Measurements from ENCODE around the gene TM4SF20.

TM4SF20 gene

GRCh38 chr2:227348324-227348723 is 30.8 kb downstream of the TM4SF20 start:
- no peaks in the 10 kb centered on the region for H3K27me3 ChIP-seq (ENCODE audit: control insufficient read depth, low read length)
- no peaks in the 10 kb centered on the region for H3K9me2 ChIP-seq (replicated peaks; ENCODE audit: control insufficient read depth, low read length)
- no peaks in the 10 kb centered on the region for H3K79me2 ChIP-seq (ENCODE audit: control insufficient read depth, low read length)
- H3K9me3 ChIP-seq (ENCODE audit: control insufficient read depth, insufficient read depth, low read length) = no peaks in the 10 kb centered on the region
- H3K4me1 ChIP-seq (ENCODE audit: control insufficient read depth, low read length) = no peaks in the 10 kb centered on the region
- no peaks in the 10 kb centered on the region for H3F3A ChIP-seq (ENCODE audit: control insufficient read depth, insufficient read depth)
- TF ChIP-seq EZH2phosphoT487 (IDR thresholded peaks at IDR 0.05; ENCODE audit: borderline replicate concordance, low read length) (no peak), CTCF (IDR thresholded peaks at IDR 0.05; ENCODE audit: low read depth, low read length, poor library complexity, severe bottlenecking) (no peak)
- H3K27ac ChIP-seq (ENCODE audit: low read depth, low read length) = no peak overlapping the region
- H3K36me3 ChIP-seq (ENCODE audit: control insufficient read depth, low read length) = peaks cover 32% of the 10 kb centered on the region
- H3K4me3 ChIP-seq (ENCODE audit: low read length) = no peak overlapping the region
- H3K4me2 ChIP-seq (ENCODE audit: low read length) = no peak overlapping the region
- no peaks in the 10 kb centered on the region for H4K20me1 ChIP-seq (ENCODE audit: control insufficient read depth, insufficient read depth, low read depth, low read length)

- Histone ChIP-seq H3K4me2 (ENCODE audit: low read length) (no peak overlapping the region), H3K27ac (ENCODE audit: low read depth, low read length) (no peak overlapping the region), H3K36me3 (ENCODE audit: control insufficient read depth, low read length) (peaks cover 42% of the 10 kb centered on the region), H3K27me3 (ENCODE audit: control insufficient read depth, low read length) (no peaks in the 10 kb centered on the region), H4K20me1 (ENCODE audit: control insufficient read depth, insufficient read depth, low read depth, low read length) (no peaks in the 10 kb centered on the region), H3K9me3 (ENCODE audit: control insufficient read depth, insufficient read depth, low read length) (no peaks in the 10 kb centered on the region), H3K4me3 (ENCODE audit: low read length) (no peak overlapping the region), H3K9me2 (replicated peaks; ENCODE audit: control insufficient read depth, low read length) (no peaks in the 10 kb centered on the region), H3F3A (ENCODE audit: control insufficient read depth, insufficient read depth) (no peaks in the 10 kb centered on the region), H3K4me1 (ENCODE audit: control insufficient read depth, low read length) (no peaks in the 10 kb centered on the region), H3K79me2 (ENCODE audit: control insufficient read depth, low read length) (no peaks in the 10 kb centered on the region)
- TF ChIP-seq EZH2phosphoT487 (IDR thresholded peaks at IDR 0.05; ENCODE audit: borderline replicate concordance, low read length) (no peak), CTCF (IDR thresholded peaks at IDR 0.05; ENCODE audit: low read depth, low read length, poor library complexity, severe bottlenecking) (no peak)
These were observed 32.0 kb downstream of the TM4SF20 start for GRCh38 chr2:227347117-227347516.

GRCh38 chr2:227344231-227344630 is 34.9 kb downstream of the TM4SF20 start:
- H3F3A ChIP-seq (ENCODE audit: control insufficient read depth, insufficient read depth) = no peaks in the 10 kb centered on the region
- no peaks in the 10 kb centered on the region for H3K9me3 ChIP-seq (ENCODE audit: control insufficient read depth, insufficient read depth, low read length)
- peaks cover 50% of the 10 kb centered on the region for H3K36me3 ChIP-seq (ENCODE audit: control insufficient read depth, low read length)
- H3K9me2 ChIP-seq (replicated peaks; ENCODE audit: control insufficient read depth, low read length) = no peaks in the 10 kb centered on the region
- no peaks in the 10 kb centered on the region for H3K79me2 ChIP-seq (ENCODE audit: control insufficient read depth, low read length)
- H3K27me3 ChIP-seq (ENCODE audit: control insufficient read depth, low read length) = no peaks in the 10 kb centered on the region
- H3K27ac ChIP-seq (ENCODE audit: low read depth, low read length) = no peak overlapping the region
- TF ChIP-seq EZH2phosphoT487 (IDR thresholded peaks at IDR 0.05; ENCODE audit: borderline replicate concordance, low read length) (no peak), CTCF (IDR thresholded peaks at IDR 0.05; ENCODE audit: low read depth, low read length, poor library complexity, severe bottlenecking) (no peak)
- no peak overlapping the region for H3K4me3 ChIP-seq (ENCODE audit: low read length)
- no peaks in the 10 kb centered on the region for H4K20me1 ChIP-seq (ENCODE audit: control insufficient read depth, insufficient read depth, low read depth, low read length)
- no peaks in the 10 kb centered on the region for H3K4me1 ChIP-seq (ENCODE audit: control insufficient read depth, low read length)
- no peak overlapping the region for H3K4me2 ChIP-seq (ENCODE audit: low read length)

GRCh38 chr2:227341553-227341952 is 37.6 kb downstream of the TM4SF20 start:
- Histone ChIP-seq H3K36me3 (ENCODE audit: control insufficient read depth, low read length) (peaks cover 54% of the 10 kb centered on the region), H3F3A (ENCODE audit: control insufficient read depth, insufficient read depth) (no peaks in the 10 kb centered on the region), H3K9me2 (replicated peaks; ENCODE audit: control insufficient read depth, low read length) (no peaks in the 10 kb centered on the region), H3K27me3 (ENCODE audit: control insufficient read depth, low read length) (no peaks in the 10 kb centered on the region), H3K4me2 (ENCODE audit: low read length) (no peak overlapping the region), H3K79me2 (ENCODE audit: control insufficient read depth, low read length) (no peaks in the 10 kb centered on the region), H3K4me3 (ENCODE audit: low read length) (no peak overlapping the region), H3K4me1 (ENCODE audit: control insufficient read depth, low read length) (no peaks in the 10 kb centered on the region), H4K20me1 (ENCODE audit: control insufficient read depth, insufficient read depth, low read depth, low read length) (no peaks in the 10 kb centered on the region), H3K27ac (ENCODE audit: low read depth, low read length) (no peak overlapping the region), H3K9me3 (ENCODE audit: control insufficient read depth, insufficient read depth, low read length) (no peaks in the 10 kb centered on the region)
- TF ChIP-seq EZH2phosphoT487 (IDR thresholded peaks at IDR 0.05; ENCODE audit: borderline replicate concordance, low read length) (no peak), CTCF (IDR thresholded peaks at IDR 0.05; ENCODE audit: low read depth, low read length, poor library complexity, severe bottlenecking) (no peak)
